Uterus (tissue), 4 donors: ENCODE data around the gene MAP7D2. TPM values are rescaled to one million over a fixed set of nuclear protein-coding genes. Genes with fewer than 3 reads are reported as not detected.

Experiments
- DNase-seq, 2 donors: peaks; one replicate each; pipeline ENCODE4 v3.0.0-alpha.2; 2019 to 2020
- H3K27ac ChIP-seq, 2 donors: fragments of 200-600 bp; sonication (generic); 1 replicate in 1 of 2; 2 replicates in 1 of 2; pipeline ENCODE4 v1.5.1; 2016 to 2018
- H3K27me3 ChIP-seq, 2 donors: fragments of 200-600 bp; sonication (generic); one replicate each; pipeline ENCODE4 v1.5.1; 2018 to 2019; ENCODE audit warnings: control low read depth in 1 of 2
- H3K36me3 ChIP-seq, 2 donors: fragments of 200-600 bp; sonication (generic); one replicate each; pipeline ENCODE4 v1.5.1; 2019; ENCODE audit warnings: control low read depth in 1 of 2
- H3K4me1 ChIP-seq, 2 donors: fragments of 200-600 bp; sonication (generic); one replicate each; pipeline ENCODE4 v1.5.1; 2018 to 2019; ENCODE audit warnings: control low read depth in 1 of 2
- H3K4me3 ChIP-seq, 2 donors: fragments of 200-600 bp; sonication (generic); 1 replicate in 1 of 2; 2 replicates in 1 of 2; pipeline ENCODE4 v1.5.1; 2018 to 2019; ENCODE audit warnings: mild to moderate bottlenecking in 1 of 2
- H3K9me3 ChIP-seq, 2 donors: fragments of 200-600 bp; sonication (generic); one replicate each; pipeline ENCODE4 v1.5.1; 2019; ENCODE audit warnings: control low read depth in 1 of 2
- POLR2A ChIP-seq, 2 donors: fragments of 450-650 bp; IDR thresholded peaks; one replicate each; pipeline ENCODE4 v1.6.1; 2016; ENCODE audit warnings: antibody characterized with exemption in 2 of 2, mild to moderate bottlenecking in 1 of 2, moderate library complexity in 1 of 2
- intact Hi-C: fragments of 100-400 bp; cut with DNase I; formaldehyde crosslinking; loops from one replicate; pipeline ENCODE4 v1.15.1; 2023; ENCODE audit warnings: low total_unique reads
- microRNA counts, 2 donors: library from miRNA; unstranded; fragments of <30 nt; microRNA quantifications; one replicate each; lab custom pipeline; 2016 to 2017
- microRNA-seq: library from miRNA; unstranded; fragments of <30 nt; microRNA quantifications from one replicate; pipeline ENCODE4, GENCODE V29; 2016; ENCODE audit warnings: borderline microRNAs expressed, borderline replicate concordance
- small RNA-seq: library from RNA; depleted of rRNA; stranded (forward); fragments of <200 nt; gene quantifications from one replicate; pipeline ENCODE3, GENCODE V24; 2016
- total RNA-seq, 4 donors: library from RNA; depleted of rRNA in 3 of 4; stranded (reverse); fragments of >200 nt in 3 of 4; gene quantifications; one replicate each; pipeline versions ENCODE4 v1.1.0 to v1.2.4, GENCODE V29; 2014 to 2023
- TF ChIP-seq, protein P1 (sequence below), 4 experiments: fragments of 200-600 bp in 2 of 4; fragments of 450-650 bp in 2 of 4; sonication (generic) in 2 of 4; IDR thresholded peaks; one replicate each; pipeline ENCODE4 v1.5.1; 2016 to 2019; ENCODE audit warnings: antibody characterized with exemption in 4 of 4, mild to moderate bottlenecking in 2 of 4, moderate library complexity in 1 of 4
- donor health status: DM: yes; HTN: yes; CAD: no.

MAP7D2 gene
- total RNA-seq, 4 donors from 2014 or later, result 0.55 to 1.2 (median 0.88) TPM; not detected in 1

DNA sequence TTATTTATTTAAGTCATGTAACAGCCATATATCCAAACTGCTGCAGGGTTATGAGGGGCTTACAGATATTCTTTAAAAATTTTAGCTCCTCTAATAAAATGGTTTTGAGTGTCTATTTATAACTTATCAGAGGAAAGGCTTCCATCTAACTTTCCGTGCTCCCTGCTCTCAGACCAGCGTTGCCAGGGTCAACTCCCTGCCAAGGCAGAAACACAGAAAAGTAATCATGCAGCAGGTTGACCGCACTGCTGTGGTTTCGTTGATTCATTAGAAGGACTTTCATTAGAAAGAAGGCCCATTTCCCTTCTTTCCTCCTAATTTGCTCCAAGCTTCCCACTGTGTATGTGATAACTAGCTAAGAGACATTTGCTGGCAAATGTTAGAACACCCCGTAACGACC lies 159.8 kb downstream of the MAP7D2 start:
- no peak for TF ChIP-seq POLR2A (IDR thresholded peaks at IDR 0.05)
- TF ChIP-seq, protein P1, sequence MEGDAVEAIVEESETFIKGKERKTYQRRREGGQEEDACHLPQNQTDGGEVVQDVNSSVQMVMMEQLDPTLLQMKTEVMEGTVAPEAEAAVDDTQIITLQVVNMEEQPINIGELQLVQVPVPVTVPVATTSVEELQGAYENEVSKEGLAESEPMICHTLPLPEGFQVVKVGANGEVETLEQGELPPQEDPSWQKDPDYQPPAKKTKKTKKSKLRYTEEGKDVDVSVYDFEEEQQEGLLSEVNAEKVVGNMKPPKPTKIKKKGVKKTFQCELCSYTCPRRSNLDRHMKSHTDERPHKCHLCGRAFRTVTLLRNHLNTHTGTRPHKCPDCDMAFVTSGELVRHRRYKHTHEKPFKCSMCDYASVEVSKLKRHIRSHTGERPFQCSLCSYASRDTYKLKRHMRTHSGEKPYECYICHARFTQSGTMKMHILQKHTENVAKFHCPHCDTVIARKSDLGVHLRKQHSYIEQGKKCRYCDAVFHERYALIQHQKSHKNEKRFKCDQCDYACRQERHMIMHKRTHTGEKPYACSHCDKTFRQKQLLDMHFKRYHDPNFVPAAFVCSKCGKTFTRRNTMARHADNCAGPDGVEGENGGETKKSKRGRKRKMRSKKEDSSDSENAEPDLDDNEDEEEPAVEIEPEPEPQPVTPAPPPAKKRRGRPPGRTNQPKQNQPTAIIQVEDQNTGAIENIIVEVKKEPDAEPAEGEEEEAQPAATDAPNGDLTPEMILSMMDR (IDR thresholded peaks at IDR 0.05), result no peak

More for the DNA sequence above, 159.8 kb downstream of the MAP7D2 start:
- Histone ChIP-seq H3K4me1 (no peaks in the 10 kb centered on the region), H3K4me3 (no peak overlapping the region), H3K9me3 (no peaks in the 10 kb centered on the region), H3K27me3 (peaks cover 0 to 3% of the 10 kb centered on the region in 2 donors), H3K36me3 (no peaks in the 10 kb centered on the region), H3K27ac (no peak overlapping the region)
- DNase-seq, result no peak
- intact Hi-C loops, result no loop called here

MicroRNAs within 50 kb of the gene (microRNA counts, 767-probe panel; counts per million panel counts)
- microRNA hsa-miR-23c (lab: Ali Mortazavi, UCI), result 0 to 24.6 counts per million in 2 donors

Small RNAs within 50 kb of the gene (microRNA-seq; reads per million reads assigned to microRNA genes)
- gene MIR23C, result 213 reads per million, percentile 64 among the genes with 10 or more reads in this experiment

Small RNAs within 50 kb of the gene (small RNA-seq; reads per million reads assigned to genes)
- gene MIR23C (0.18 reads per million), gene RF00019 (not detected), gene RF00493 (35.4 reads per million, percentile 92 among the genes with 10 or more reads in this experiment), gene RF00494 (not detected)

Other genes with a start within 250 kb of the MAP7D2 start
- 10 to 100 TPM in 3 of 4 donors, 1 to 10 TPM in 1; 2.0 to 26.5 (median 14.1) TPM for gene SH3KBP1, start 229.3 kb downstream of the MAP7D2 start, total RNA-seq
- 10 to 100 TPM in 3 of 4 donors, 1 to 10 TPM in 1; 3.8 to 23.7 (median 18.9) TPM for gene BCLAF3, start 125.8 kb downstream of the MAP7D2 start, total RNA-seq
- 10 to 100 TPM; 34.1 to 91.7 (median 80.2) TPM for gene EIF1AX, start 24.9 kb upstream of the MAP7D2 start, total RNA-seq
- gene RPS6KA3, start 150.0 kb upstream of the MAP7D2 start, total RNA-seq, result 10 to 100 TPM; 48.9 to 59.0 (median 50.6) TPM